OCI-LY1 (cell line): Measurements from ENCODE around the gene DACH1.

ENCODE experiments used
- CTCF ChIP-seq: fragments of 200-600 bp; sonication (generic), shearing (Covaris generic); IDR thresholded peaks from 2 replicates; pipeline ENCODE4 v1.5.1; 2017; ENCODE audit warnings: mild to moderate bottlenecking, antibody characterized with exemption, low read length, moderate library complexity, mixed read lengths
- EZH2 ChIP-seq: fragments of 200-600 bp; sonication (generic), shearing (Covaris generic); IDR thresholded peaks from 2 replicates; pipeline ENCODE4 v1.8.0; 2017; ENCODE audit warnings: borderline replicate concordance, mixed run types, mild to moderate bottlenecking, antibody characterized with exemption, low read length, moderate library complexity, mixed read lengths

- TF ChIP-seq CTCF, result no peak
- no peak for TF ChIP-seq EZH2
These were observed 283.4 kb downstream of the DACH1 start for GRCh38 chr13:71583581-71583980.
